Endothelial cell of umbilical vein (primary cell): ENCODE measurements around the gene AMIGO1. TPM values are rescaled to one million over a fixed set of nuclear protein-coding genes. Genes with fewer than 3 reads are reported as not detected.

ENCODE experiments used
- BruUV-seq: library from RNA; stranded (reverse); fragments of 400-500 nt; replicated peaks from 2 replicates; lab custom pipeline; 2021; lab: Mats Ljungman, UMichigan
- CTCF ChIA-PET: fragments of 300-600, 350-600 bp; sonication (Branson Sonifier 250); formaldehyde crosslinking; loops from one replicate; lab custom pipeline; 2021; ENCODE audit warnings: antibody characterized with exemption, inconsistent platforms; lab: Charles Lee
- POLR2A ChIA-PET: fragments of 300-600, 350-600 bp; sonication (Branson Sonifier 250); formaldehyde crosslinking; loops from one replicate; lab custom pipeline; 2021; ENCODE audit warnings: antibody characterized with exemption, inconsistent platforms; lab: Charles Lee
- DNase-seq: peaks from one replicate; pipeline ENCODE4 v3.0.0-alpha.2; 2011; ENCODE audit warnings: low read depth, low spot score
- FAIRE-seq: peaks from 2 replicates; lab custom pipeline; 2011; peaks lifted over from hg19 to GRCh38; lab: Jason Lieb, UNC
- H2AFZ ChIP-seq: 2 replicates; pipeline ENCODE4 v1.6.0; 2012; ENCODE audit warnings: low read depth, low read length, control low read depth, inconsistent platforms
- H3K27ac ChIP-seq: 2 replicates; pipeline ENCODE4 v1.5.1; 2011; ENCODE audit warnings: low read depth, mild to moderate bottlenecking, control low read depth, low read length, moderate library complexity; ENCODE audit not compliant: insufficient read depth
- H3K27me3 ChIP-seq, 2 experiments: 2 replicates each; pipeline versions ENCODE4 v1.6.0 to v1.6.1; 2011; ENCODE audit warnings: low read length in 2 of 2, mixed read lengths in 1 of 2; ENCODE audit not compliant: control insufficient read depth in 2 of 2, insufficient read depth in 2 of 2
- H3K36me3 ChIP-seq, 2 experiments: 2 replicates in 1 of 2; 3 replicates in 1 of 2; pipeline ENCODE4 v1.5.1; 2011; ENCODE audit warnings: low read length in 2 of 2, mild to moderate bottlenecking in 1 of 2, moderate library complexity in 1 of 2; ENCODE audit not compliant: control insufficient read depth in 2 of 2, insufficient read depth in 2 of 2; ENCODE audit errors: extremely low read depth in 1 of 2
- H3K4me1 ChIP-seq: 3 replicates; pipeline ENCODE4 v1.5.1; 2011; ENCODE audit warnings: mild to moderate bottlenecking, low read length; ENCODE audit not compliant: control insufficient read depth, insufficient read depth; ENCODE audit errors: extremely low read depth
- H3K4me2 ChIP-seq: 2 replicates; pipeline ENCODE4 v1.6.1; 2011; ENCODE audit warnings: low read length, control low read depth, mixed read lengths; ENCODE audit not compliant: insufficient read depth
- H3K4me3 ChIP-seq, 3 experiments: fragments of 200-600 bp in 1 of 3; sonication (generic), shearing (Covaris generic) in 1 of 3; replicated peaks in 1 of 3; 2 replicates each; pipeline ENCODE4 v1.5.1; 2011 to 2016; ENCODE audit warnings: control low read depth in 3 of 3, low read length in 3 of 3, mild to moderate bottlenecking in 2 of 3, inconsistent platforms in 1 of 3, low read depth in 1 of 3, moderate library complexity in 1 of 3; ENCODE audit not compliant: insufficient read depth in 1 of 3
- H3K79me2 ChIP-seq: 2 replicates; pipeline ENCODE4 v1.6.0; 2012; ENCODE audit warnings: low read length, inconsistent platforms; ENCODE audit not compliant: control insufficient read depth, insufficient read depth
- H3K9ac ChIP-seq: replicated peaks from 2 replicates; pipeline ENCODE3; 2011; ENCODE audit warnings: low read length, control low read depth; ENCODE audit not compliant: insufficient read depth; ENCODE audit errors: extremely low read depth
- H3K9me1 ChIP-seq: replicated peaks from 3 replicates; pipeline ENCODE4 v1.6.0; 2011; ENCODE audit warnings: mild to moderate bottlenecking, low read length; ENCODE audit not compliant: control insufficient read depth, insufficient read depth; ENCODE audit errors: extremely low read depth
- H3K9me3 ChIP-seq: replicated peaks from 2 replicates; pipeline ENCODE4 v1.5.1; 2012; ENCODE audit warnings: low read length, inconsistent platforms; ENCODE audit not compliant: control insufficient read depth, insufficient read depth
- H4K20me1 ChIP-seq: replicated peaks from 2 replicates; pipeline ENCODE3; 2011; ENCODE audit warnings: mild to moderate bottlenecking, low read length; ENCODE audit not compliant: control insufficient read depth, insufficient read depth; ENCODE audit errors: extremely low read depth
- CTCF ChIP-seq, 2 donors: IDR thresholded peaks; 1 replicate in 1 of 2; 2 replicates in 1 of 2; pipeline ENCODE4 v1.5.1; 2011; ENCODE audit warnings: low read length in 2 of 2, mild to moderate bottlenecking in 2 of 2, moderate library complexity in 2 of 2, control low read depth in 1 of 2, inconsistent platforms in 1 of 2, low read depth in 1 of 2; ENCODE audit not compliant: insufficient read depth in 1 of 2; ENCODE audit errors: extremely low read depth in 1 of 2
- GATA2 ChIP-seq: IDR thresholded peaks from 2 replicates; pipeline ENCODE4 v1.7.0; 2011; ENCODE audit warnings: low read depth, mild to moderate bottlenecking, moderate library complexity, mixed read lengths, low read length; ENCODE audit not compliant: insufficient read length, insufficient read depth
- POLR2A ChIP-seq: IDR thresholded peaks from 2 replicates; pipeline ENCODE4 v1.6.1; 2012; ENCODE audit warnings: low read depth, mild to moderate bottlenecking, control low read depth, low read length
- POLR2AphosphoS5 ChIP-seq: IDR thresholded peaks from 2 replicates; pipeline ENCODE4 v1.6.1; 2012; ENCODE audit warnings: low read depth, mild to moderate bottlenecking, control low read depth, low read length, moderate library complexity; ENCODE audit not compliant: insufficient read depth
- dilution Hi-C: fragments of 300-500 bp; cut with MboI; formaldehyde crosslinking; loops from one replicate; pipeline ENCODE4 v1.15.0; 2019; ENCODE audit warnings: low sequenced_read_pairs; ENCODE audit not compliant: extremely low pct_ligation_motif_present
- intact Hi-C: fragments of 100-400 bp; cut with micrococcal nuclease; formaldehyde crosslinking; loops from one replicate; pipeline ENCODE4 v1.10.0; 2022
- polyA plus RNA-seq, 4 experiments: library from polyadenylated mRNA; depleted of rRNA in 3 of 4; stranded (reverse) in 3 of 4; unstranded in 1 of 4; fragments of >200 nt; gene quantifications; 2 replicates each; pipeline versions ENCODE4 v1.2.1 to v1.2.3, GENCODE V29; 2011 to 2012; ENCODE audit warnings: missing spikeins in 1 of 4
- total RNA-seq: library from RNA; stranded (reverse); gene quantifications from 2 replicates; pipeline ENCODE4 v1.2.3, GENCODE V29; 2021

The AMIGO1 gene
- total and polyA plus RNA-seq, 2 donors (not counting 3 experiments of a cell fraction or from before 2014, with no cell fraction given) = 0.80 to 0.88 TPM

- Histone ChIP-seq H2AFZ (peak overlapping the region; percentile 2), H3K36me3 (no peaks in the 10 kb centered on the region), H3K4me2 (peak overlapping the region; percentile 95), H3K9ac (peak overlapping the region; percentile 97), H3K9me3 (no peaks in the 10 kb centered on the region), H4K20me1 (peaks cover 4% of the 10 kb centered on the region), H3K27ac (peak overlapping the region; percentile 87), H3K4me3 (peak overlapping the region; percentile 75 to 98 (median 96)), H3K79me2 (peaks cover 51% of the 10 kb centered on the region), H3K4me1 (peaks cover 29% of the 10 kb centered on the region), H3K27me3 (peaks cover 0 to 2% of the 10 kb centered on the region in 2 experiments), H3K9me1 (peaks cover 2% of the 10 kb centered on the region)
- ChIA-PET POLR2A (interaction anchor here (1.2 to 2.1 kb wide), 5 partner anchors 12 to 93 kb away, joined by 3 to 12 read pairs (median 7); no protein-coding TSS in a partner anchor), CTCF (interaction anchor here (1.0 to 4.9 kb wide), 17 partner anchors 15 to 437 kb away, joined by 3 to 565 read pairs (median 11); partner anchors contain the start of genes AHCYL1, AMPD2, GNAT2 and GSTM1)
- dilution Hi-C loops = no loop called here
- intact Hi-C loops = loop anchor here (1.0 to 10.0 kb wide), 4 partner anchors 34 to 437 kb away; partner anchors contain the start of gene AHCYL1
- FAIRE-seq = no peak
- peak; percentile 51 for DNase-seq
- TSS peak; percentile 91 for BruUV-seq
- TF ChIP-seq POLR2A (no peak), GATA2 (peak; percentile 6)
Observed at GRCh38 chr1:109547463-109548320, 38.2 kb upstream of the AMIGO1 start.

- Histone ChIP-seq H3K9me1 (peaks cover 2% of the 10 kb centered on the region), H3K27me3 (peaks cover 0 to 2% of the 10 kb centered on the region in 2 experiments), H4K20me1 (no peaks in the 10 kb centered on the region), H3K79me2 (peaks cover 39% of the 10 kb centered on the region), H3K4me2 (peak overlapping the region; percentile 95), H3K27ac (peak overlapping the region; percentile 87), H3K9me3 (no peaks in the 10 kb centered on the region), H3K36me3 (no peaks in the 10 kb centered on the region), H3K4me3 (peak overlapping the region in 1 of 3 experiments; percentile 98), H2AFZ (peak overlapping the region; percentile 9), H3K4me1 (peaks cover 29% of the 10 kb centered on the region), H3K9ac (peak overlapping the region; percentile 97)
- TF ChIP-seq POLR2AphosphoS5 (no peak), POLR2A (peak; percentile 45), CTCF (IDR thresholded peaks at IDR 0.05; ENCODE audit: extremely low read depth in 1 of 2, insufficient read depth in 1 of 2, low read depth in 1 of 2, low read length in 2 of 2) (peak; percentile 74 to 82)
- BruUV-seq = no TSS peak
- DNase-seq (peak; percentile 88), FAIRE-seq (peak; percentile 87)
- intact Hi-C loops = loop anchor here (1.0 to 10.0 kb wide), 6 partner anchors 75 to 438 kb away; partner anchors contain the start of gene AHCYL1
- CTCF ChIA-PET = interaction anchor here (0.6 to 4.9 kb wide), 56 partner anchors 8 to 465 kb away, joined by 3 to 565 read pairs (median 4); partner anchors contain the start of genes AHCYL1, AMPD2, EPS8L3 and GNAT2
- POLR2A ChIA-PET = interaction anchor here (0.9 to 1.5 kb wide), 2 partner anchors 14 to 94 kb away, joined by 3 to 7 read pairs; no protein-coding TSS in a partner anchor
- dilution Hi-C loops = no loop called here
Observed at GRCh38 chr1:109546311-109547109, 37.0 kb upstream of the AMIGO1 start.
